ENCODE measurements around the gene SCYL2.
A peak's percentile ranks its signal among the peaks of the same experiment; 100 is the strongest.

Gene SCYL2

DNA sequence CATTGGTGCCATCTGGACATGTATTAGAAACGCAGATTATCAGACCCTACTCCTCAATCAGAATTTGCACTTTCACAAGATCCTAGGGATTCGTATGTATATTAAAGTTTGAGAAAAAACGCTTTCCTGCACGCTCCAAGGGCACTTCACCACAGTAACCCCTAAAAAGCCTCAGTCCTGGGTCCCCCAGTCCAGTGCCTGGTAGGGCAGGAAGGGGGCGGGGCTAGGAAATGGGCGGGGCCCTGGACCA, 467 bp upstream of the SCYL2 start:
- H3K4me3 ChIP-seq (ENCODE audit: low read depth, low read length), result peak overlapping the region; percentile 68
- no peak for TF ChIP-seq ZNF600 (tag by site-specific recombination; IDR thresholded peaks at IDR 0.05)
- TF ChIP-seq PBX3 (CRISPR knock-in tag; IDR thresholded peaks at IDR 0.05), result 0 out of 2 replicates have a peak, but pooled peaks have one; percentile 19
- 0 out of 2 replicates have a peak, but pooled peaks have one; percentile 4 for TF ChIP-seq HIC1 (tag by site-specific recombination; IDR thresholded peaks at IDR 0.05)
- TF ChIP-seq GLI4 (tag by site-specific recombination; IDR thresholded peaks at IDR 0.05), result no peak
- no peak for TF ChIP-seq RBAK (tag by site-specific recombination; IDR thresholded peaks at IDR 0.05)
- peak; percentile 96 for TF ChIP-seq ZBTB48 (tag by site-specific recombination; IDR thresholded peaks at IDR 0.05)
- 0 out of 2 replicates have a peak, but pooled peaks have one; percentile 5 for TF ChIP-seq ZNF501 (tag by site-specific recombination; IDR thresholded peaks at IDR 0.05)
- no peak for TF ChIP-seq ZNF266 (tag by site-specific recombination; IDR thresholded peaks at IDR 0.05; ENCODE audit: low read depth)
- TF ChIP-seq ZBTB20 (tag by site-specific recombination; IDR thresholded peaks at IDR 0.05), result peak; percentile 97
- no peak for TF ChIP-seq ZBTB49 (tag by site-specific recombination; IDR thresholded peaks at IDR 0.05; ENCODE audit: low read depth)
- 0 out of 2 replicates have a peak, but pooled peaks have one; percentile 76 for TF ChIP-seq PRDM10 (tag by site-specific recombination; IDR thresholded peaks at IDR 0.05)
- TF ChIP-seq, protein P1, sequence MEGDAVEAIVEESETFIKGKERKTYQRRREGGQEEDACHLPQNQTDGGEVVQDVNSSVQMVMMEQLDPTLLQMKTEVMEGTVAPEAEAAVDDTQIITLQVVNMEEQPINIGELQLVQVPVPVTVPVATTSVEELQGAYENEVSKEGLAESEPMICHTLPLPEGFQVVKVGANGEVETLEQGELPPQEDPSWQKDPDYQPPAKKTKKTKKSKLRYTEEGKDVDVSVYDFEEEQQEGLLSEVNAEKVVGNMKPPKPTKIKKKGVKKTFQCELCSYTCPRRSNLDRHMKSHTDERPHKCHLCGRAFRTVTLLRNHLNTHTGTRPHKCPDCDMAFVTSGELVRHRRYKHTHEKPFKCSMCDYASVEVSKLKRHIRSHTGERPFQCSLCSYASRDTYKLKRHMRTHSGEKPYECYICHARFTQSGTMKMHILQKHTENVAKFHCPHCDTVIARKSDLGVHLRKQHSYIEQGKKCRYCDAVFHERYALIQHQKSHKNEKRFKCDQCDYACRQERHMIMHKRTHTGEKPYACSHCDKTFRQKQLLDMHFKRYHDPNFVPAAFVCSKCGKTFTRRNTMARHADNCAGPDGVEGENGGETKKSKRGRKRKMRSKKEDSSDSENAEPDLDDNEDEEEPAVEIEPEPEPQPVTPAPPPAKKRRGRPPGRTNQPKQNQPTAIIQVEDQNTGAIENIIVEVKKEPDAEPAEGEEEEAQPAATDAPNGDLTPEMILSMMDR (tag by site-specific recombination; IDR thresholded peaks at IDR 0.05), result no peak
- peak overlapping the region; percentile 55; the same call in 1 of the 2 replicates for H3K27ac ChIP-seq (ENCODE audit: extremely low read depth, low read depth, low read length)
- H3K9me3 ChIP-seq (ENCODE audit: control insufficient read depth, insufficient read depth, low read depth, low read length), result no peaks in the 10 kb centered on the region
- CTCF ChIA-PET, result interaction anchor here (0.9 to 1.7 kb wide), 3 partner anchors 45 to 289 kb away, joined by 3 to 8 read pairs (median 4); no protein-coding TSS in a partner anchor
- POLR2A ChIA-PET, result interaction anchor here (0.6 to 2.6 kb wide), 9 partner anchors 9 to 1141 kb away, joined by 3 to 11 read pairs (median 6); partner anchors contain the start of genes ACTR6, ARL1 and GAS2L3
- H3K4me1 ChIP-seq (ENCODE audit: control insufficient read depth, insufficient read depth, low read length), result 0 out of 2 replicates have a peak, but pooled peaks cover 6% of the 10 kb centered on the region
- no peaks in the 10 kb centered on the region for H3K36me3 ChIP-seq (ENCODE audit: control insufficient read depth in 2 of 2, insufficient read depth in 1 of 2, low read length in 2 of 2)

Data from HEK293 (cell line).